EH (cell line): ENCODE data around the gene SUGCT.

ENCODE experiments used
- DNase-seq: peaks from one replicate; pipeline ENCODE4 v3.0.0-alpha.2; 2015; ENCODE audit warnings: low read depth

The SUGCT gene

GRCh38 chr7:40827222-40828085 is 692.6 kb downstream of the SUGCT start:
- DNase-seq: peak; percentile 76

GRCh38 chr7:40828686-40829600 is 694.1 kb downstream of the SUGCT start:
- no peak for DNase-seq

GRCh38 chr7:40833191-40833887 is 698.5 kb downstream of the SUGCT start:
- no peak for DNase-seq

DNA sequence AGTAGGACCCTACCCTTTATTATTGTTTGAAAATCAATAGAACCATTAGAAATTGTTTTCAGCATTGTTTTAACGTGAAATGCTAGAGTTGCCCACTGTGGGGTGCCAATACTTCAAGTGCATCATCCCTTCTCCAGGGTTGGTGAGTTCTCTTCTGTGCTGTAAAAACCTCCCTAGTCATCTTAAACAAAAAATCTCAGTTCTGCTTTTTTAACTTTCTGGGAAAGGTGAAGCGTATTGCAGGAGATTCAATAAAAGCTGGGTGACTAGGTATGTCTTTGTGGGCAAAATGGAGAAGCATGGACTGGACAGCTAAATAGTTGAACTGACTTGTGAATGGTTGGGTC is 699.1 kb downstream of the SUGCT start:
- peak; percentile 50 for DNase-seq

GRCh38 chr7:40836218-40836617 is 701.4 kb downstream of the SUGCT start:
- no peak for DNase-seq

DNA sequence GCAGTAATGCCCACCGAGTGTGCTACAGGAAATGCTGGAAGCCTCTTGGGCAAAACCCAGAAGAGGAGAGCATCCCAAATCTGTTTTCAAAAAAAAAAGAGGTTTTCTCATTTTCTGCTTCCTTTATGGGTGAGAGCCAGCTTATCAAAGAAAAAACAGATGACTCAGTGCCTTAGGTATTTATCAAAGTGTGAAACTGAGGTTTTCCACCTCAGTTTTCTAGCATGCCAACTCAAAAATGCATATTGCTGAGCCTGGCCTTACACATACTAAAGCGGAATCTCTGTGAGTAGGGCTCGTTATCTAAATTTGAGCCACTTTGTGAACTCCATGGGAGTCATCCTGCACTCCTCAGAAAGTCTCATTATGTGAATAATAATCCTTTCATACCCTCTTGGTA is 705.1 kb downstream of the SUGCT start:
- peak; percentile 54 for DNase-seq

- DNase-seq: no peak
Measured at GRCh38 chr7:40840990-40841389, 706.2 kb downstream of the SUGCT start.

DNA sequence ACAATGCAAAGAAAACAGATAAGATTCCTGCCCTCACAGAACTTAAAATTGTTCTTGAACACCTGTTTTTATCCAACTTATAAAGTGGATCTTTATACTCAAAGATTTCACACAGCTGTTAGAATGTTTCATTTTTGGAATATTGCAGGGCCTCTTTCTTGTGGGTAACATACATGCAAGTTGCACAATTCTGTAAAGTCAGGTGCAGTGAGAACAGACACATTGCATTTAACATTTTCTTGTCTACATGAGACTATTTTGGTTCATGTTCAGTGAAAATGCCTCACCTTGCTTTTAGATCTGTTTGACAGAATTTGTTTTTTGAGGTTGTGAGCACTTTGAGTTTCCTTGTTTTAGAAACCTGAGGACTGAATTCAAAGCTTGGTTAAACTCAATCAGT is 707.8 kb downstream of the SUGCT start:
- DNase-seq: no peak

DNA sequence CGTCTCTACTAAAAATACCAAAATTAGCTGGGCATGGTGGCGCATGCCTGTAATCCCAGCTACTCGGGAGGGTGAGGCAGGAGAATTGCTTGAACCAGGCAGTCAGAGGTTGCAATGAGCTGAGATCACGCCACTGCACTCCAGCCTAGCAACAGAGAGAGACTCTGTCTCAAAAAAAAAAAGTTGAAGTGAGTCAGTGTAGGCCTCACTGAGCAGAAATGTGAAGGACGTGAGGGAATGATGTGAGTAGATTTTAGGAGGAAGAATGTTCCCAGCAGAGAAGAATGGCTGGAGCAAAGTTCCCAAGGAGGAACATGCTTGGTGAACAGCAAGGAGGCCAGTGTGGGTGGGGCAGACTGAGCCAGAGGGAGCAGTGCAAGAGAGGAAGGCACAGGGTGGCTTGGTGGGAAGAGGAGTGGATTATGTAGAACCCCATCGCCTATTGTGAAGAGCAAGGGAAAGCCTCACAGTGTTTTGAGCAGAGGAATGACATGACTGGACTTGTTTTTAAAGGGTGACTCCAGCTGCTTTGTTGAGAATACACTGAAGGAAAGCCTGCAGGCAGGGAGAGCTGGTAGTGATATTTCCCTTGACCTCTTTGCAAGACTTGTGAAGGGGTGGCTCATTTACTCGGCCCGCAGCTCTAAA is 708.7 kb downstream of the SUGCT start:
- peak; percentile 84 for DNase-seq

DNA sequence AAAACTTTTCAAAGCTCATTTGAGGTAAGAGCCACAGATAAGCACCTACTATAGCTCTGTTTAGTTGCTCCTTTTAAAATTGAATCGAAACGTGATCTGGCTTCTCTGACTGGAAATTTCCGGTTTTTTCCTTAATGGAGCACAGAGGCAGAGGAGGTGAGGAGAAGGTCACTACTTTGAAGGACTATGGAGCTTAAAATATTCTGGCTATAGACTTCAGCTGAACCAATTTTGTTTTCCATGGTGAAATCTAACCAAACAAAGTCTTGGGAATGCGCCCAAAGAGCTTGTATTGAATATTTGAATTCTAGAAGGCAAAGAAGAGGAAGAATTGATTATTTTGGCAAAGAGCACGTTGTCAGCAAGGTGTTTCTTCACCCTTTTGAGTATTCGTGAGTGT is 711.1 kb downstream of the SUGCT start:
- DNase-seq: no peak

- no peak for DNase-seq
Measured at GRCh38 chr7:40847921-40848320, 713.1 kb downstream of the SUGCT start.

- peak; percentile 24 for DNase-seq
Measured at GRCh38 chr7:40848541-40849221, 713.9 kb downstream of the SUGCT start.

DNA sequence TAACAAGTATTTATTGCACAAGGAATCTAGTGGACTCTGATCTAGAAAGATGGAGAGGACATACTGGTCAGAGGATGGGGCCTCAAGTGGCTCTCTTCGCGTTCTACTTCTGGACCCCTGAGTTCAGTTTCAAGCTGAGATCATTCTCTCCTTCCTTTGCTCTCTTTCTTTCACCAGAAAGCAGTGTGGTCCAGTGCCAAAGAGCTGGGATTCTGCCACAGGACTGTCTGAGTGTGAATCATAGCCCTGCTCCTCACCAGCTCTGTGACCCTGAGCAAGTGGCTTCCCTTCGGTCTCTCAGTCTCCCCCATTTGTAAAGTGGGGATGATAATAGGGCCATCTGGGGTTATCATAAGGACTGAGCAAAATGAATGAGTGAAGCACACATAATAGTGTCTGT is 715.2 kb downstream of the SUGCT start:
- peak; percentile 55 for DNase-seq

DNA sequence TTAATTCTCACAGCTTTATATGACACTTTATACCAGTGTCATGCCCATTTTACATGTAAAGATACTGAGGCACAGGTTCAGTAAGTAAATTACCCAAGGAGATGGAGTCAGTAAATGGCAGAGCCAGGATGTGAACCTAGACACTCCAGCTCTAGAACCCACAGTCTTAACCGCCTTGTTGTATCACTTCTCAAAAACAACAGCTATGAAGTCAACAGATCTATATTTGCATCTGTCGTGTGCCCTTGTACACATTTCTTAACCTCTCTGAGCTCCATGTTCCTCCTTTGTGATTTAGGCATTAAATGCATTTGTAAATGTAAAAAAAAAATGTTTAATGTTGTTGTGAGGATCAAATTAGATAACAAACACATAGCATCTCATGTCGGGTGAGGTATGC is 716.2 kb downstream of the SUGCT start:
- no peak for DNase-seq

DNA sequence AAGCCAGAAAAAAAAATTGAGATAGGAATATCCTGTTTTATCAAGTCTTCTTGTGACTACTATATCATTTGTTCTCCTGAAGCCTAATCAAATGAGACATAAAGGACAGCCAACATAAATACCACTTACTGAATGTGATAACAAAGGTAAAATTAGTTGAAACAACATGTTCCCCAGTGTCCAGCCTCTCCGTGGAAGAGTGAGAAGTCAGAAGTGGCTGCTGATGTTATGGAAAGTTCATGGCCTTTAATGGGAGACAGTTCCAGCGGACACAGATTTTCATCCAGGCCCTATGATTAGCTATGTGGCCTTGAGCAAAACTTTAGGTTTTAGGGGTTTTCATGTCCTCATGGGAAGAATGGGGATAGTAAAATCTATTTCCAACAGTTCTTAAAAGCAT is 724.3 kb downstream of the SUGCT start:
- DNase-seq: no peak

DNA sequence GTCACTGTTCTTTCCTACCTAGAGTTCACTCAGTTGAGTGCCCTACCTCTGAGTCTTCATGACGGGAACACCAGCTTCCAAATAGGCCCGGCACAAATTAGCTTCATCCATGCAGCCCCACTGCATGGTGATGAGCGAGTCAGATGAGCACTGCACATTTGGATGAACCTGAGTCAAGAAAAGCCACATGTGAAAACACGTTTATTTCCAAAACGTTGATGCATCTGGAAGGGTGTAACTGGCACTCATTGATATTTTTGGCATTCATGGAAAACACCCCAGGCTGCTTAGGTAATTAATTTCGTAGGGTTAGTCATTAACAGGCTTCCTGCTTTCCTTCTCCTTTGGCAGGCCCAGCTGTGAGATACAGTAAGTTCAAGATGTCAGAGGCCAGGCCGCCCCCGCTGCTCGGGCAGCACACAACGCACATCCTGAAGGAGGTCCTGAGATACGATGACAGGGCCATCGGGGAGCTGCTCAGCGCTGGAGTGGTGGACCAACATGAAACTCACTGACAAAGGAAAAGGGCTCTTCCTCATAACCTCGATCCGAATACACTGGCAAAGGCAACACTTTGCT is 725.2 kb downstream of the SUGCT start:
- no peak for DNase-seq

GRCh38 chr7:40865441-40866233 is 730.8 kb downstream of the SUGCT start:
- no peak for DNase-seq

DNA sequence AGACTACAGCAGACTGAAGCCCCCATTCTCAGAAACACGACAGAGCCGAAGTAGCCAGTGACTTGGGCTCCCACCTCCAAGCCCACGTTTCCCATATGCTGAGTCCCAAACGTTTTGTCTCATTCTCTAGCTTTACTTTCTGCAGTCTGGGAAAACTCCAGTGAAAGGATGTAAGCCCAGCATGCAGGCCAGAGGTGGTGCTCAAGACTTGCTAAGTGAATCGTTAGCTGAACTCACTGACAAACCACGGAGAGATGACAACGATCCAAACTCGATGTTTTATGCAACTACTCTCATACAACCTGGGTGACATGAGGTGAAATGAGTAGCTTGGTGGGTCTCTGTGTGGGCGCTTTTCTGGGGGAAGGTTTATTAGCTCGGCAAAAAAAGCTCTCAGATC is 731.8 kb downstream of the SUGCT start:
- DNase-seq: peak; percentile 20

- peak; percentile 50 for DNase-seq
Measured at GRCh38 chr7:40870108-40870507, 735.3 kb downstream of the SUGCT start.

DNA sequence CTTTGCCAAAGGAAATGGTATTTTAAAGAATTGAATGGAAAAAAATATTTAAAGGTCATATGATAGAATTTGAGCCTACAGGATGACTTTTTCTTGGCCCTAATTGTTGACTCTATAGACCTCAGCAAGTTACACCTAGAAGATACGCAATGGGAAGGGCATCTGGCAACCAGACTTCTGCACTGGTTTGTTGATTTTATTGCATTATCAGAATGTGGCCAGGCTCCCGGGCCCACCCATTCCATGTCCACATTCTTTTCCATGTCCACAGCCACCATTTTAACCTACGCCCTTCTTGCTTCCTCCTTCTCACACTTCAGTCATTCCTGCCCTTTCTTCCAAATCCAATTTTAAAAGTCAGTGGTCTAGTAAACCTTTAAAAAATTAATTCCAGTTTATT is 738.4 kb downstream of the SUGCT start:
- DNase-seq: peak; percentile 16
